Ammon's horn (tissue), 1 donor: ENCODE results near the gene HDLBP.
A peak's percentile ranks its signal among the peaks of the same experiment; 100 is the strongest.

ENCODE experiments used
- DNase-seq: peaks from one replicate; pipeline ENCODE4 v3.0.0-alpha.2; 2016; ENCODE audit warnings: low spot score

The HDLBP gene

GRCh38 chr2:241228081-241228859, 87.2 kb downstream of the HDLBP start:
- DNase-seq: no peak

- DNase-seq: no peak
Observed at GRCh38 chr2:241227594-241227993, 87.9 kb downstream of the HDLBP start.

GRCh38 chr2:241226723-241227572, 88.5 kb downstream of the HDLBP start:
- DNase-seq: no peak

- no peak for DNase-seq
Observed at GRCh38 chr2:241225983-241226382, 89.5 kb downstream of the HDLBP start.

GRCh38 chr2:241225545-241225944, 89.9 kb downstream of the HDLBP start:
- DNase-seq: no peak

- DNase-seq: no peak
Observed at GRCh38 chr2:241224851-241225438, 90.5 kb downstream of the HDLBP start.

GRCh38 chr2:241224018-241224850, 91.2 kb downstream of the HDLBP start:
- DNase-seq: peak; percentile 93

- DNase-seq: no peak
Observed at GRCh38 chr2:241223211-241224017, 92.1 kb downstream of the HDLBP start.

GRCh38 chr2:241219856-241220356, 95.6 kb downstream of the HDLBP start:
- DNase-seq: no peak

GRCh38 chr2:241219030-241219382, 96.5 kb downstream of the HDLBP start:
- no peak for DNase-seq

- DNase-seq: peak; percentile 47
Observed at GRCh38 chr2:241218131-241219029, 97.1 kb downstream of the HDLBP start.

- peak; percentile 84 for DNase-seq
Observed at GRCh38 chr2:241217320-241218031, 98.0 kb downstream of the HDLBP start.

GRCh38 chr2:241216211-241216761, 99.2 kb downstream of the HDLBP start:
- no peak for DNase-seq

- DNase-seq: no peak
Observed at GRCh38 chr2:241215421-241215820, 100.1 kb downstream of the HDLBP start.

GRCh38 chr2:241214766-241215165, 100.7 kb downstream of the HDLBP start:
- DNase-seq: no peak

- DNase-seq: no peak
Observed at GRCh38 chr2:241214209-241214608, 101.3 kb downstream of the HDLBP start.

- no peak for DNase-seq
Observed at GRCh38 chr2:241213567-241213966, 101.9 kb downstream of the HDLBP start.

- no peak for DNase-seq
Observed at GRCh38 chr2:241213041-241213440, 102.4 kb downstream of the HDLBP start.

GRCh38 chr2:241211276-241211675, 104.2 kb downstream of the HDLBP start:
- no peak for DNase-seq
